Pons (tissue), 1 donor: ENCODE measurements around the gene PCSK2.

ENCODE experiments used
- DNase-seq: peaks from one replicate; pipeline ENCODE4 v3.0.0-alpha.2; 2016; ENCODE audit warnings: low spot score

PCSK2 gene

DNA sequence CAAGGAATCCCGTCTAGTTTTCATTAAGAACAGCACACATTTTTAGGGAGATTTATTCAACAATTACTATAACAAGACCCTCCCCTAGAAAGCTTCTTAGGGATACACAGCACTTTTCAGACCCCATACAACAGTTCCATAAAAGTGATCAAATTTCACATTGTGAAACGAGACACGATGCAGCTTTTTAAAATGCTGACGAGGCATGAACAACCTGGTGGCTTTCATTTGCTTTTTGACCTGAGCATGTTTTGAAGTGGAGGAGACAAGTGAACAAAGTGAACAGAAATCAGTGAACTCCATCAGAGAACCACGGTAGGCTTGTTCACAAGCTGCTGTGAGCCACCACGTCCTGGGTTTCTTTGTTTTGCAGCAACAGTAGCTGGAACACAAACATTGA is 112.2 kb downstream of the PCSK2 start:
- DNase-seq, result no peak

DNA sequence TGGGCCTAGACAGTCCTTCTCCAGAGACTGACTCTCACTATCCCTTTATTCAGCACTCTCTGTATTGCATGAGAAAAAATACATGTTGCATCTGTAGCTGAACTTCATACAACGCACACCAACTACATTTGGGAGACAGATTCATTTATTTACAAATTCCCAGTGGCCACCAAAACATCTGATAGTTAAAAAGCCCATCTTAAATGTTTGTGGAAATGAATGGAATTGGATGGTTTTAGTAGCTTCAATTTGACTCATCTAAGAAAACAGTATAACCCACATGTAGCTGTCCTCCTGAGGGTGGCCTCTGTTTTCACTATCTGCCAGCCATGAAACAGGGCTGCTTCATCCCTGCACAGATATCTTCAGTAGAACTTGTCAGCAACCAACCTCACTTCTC is 116.3 kb downstream of the PCSK2 start:
- DNase-seq, result no peak

- DNase-seq, result no peak
Observed at GRCh38 chr20:17343656-17344452, 117.0 kb downstream of the PCSK2 start.

DNA sequence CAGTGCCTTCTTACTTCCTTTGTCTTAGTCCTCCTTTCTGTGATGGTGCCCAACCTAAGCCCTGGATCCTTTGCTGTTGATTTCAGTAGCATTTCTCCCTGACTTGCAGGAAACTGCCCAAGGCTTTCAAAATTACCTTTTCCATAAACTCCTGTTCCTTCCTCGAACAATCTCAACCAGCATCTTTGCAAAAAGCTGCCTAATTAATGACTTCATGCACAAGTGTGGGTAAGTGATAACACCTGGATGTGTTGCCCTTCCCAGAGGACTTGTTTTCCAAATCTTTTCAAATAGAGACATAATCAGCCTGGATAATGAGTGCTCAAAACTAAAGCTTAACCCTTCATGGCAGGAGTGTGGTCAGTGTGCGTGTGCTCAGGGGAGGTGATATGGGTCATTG is 118.0 kb downstream of the PCSK2 start:
- no peak for DNase-seq

- no peak for DNase-seq
Observed at GRCh38 chr20:17345321-17345720, 118.5 kb downstream of the PCSK2 start.

- DNase-seq, result no peak
Observed at GRCh38 chr20:17350321-17350720, 123.5 kb downstream of the PCSK2 start.

DNA sequence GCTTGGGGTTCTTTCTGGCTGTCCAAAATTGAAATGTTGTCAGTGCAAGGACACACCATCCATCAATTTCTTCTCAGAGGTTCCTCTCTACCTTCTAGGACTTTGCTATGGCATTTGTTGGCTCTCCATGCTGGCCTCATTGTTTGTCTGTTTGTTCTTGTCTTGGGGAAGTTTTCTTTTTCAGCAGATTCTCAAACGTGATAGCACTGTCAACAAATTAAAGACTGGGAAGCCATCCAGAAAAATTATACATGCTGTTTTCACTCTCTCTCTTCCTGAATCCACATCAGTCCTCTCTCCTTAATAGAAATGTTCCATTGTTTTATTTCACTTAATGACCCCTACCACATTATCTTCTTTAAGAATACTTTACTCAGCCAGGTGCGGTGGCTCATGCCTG is 130.4 kb downstream of the PCSK2 start:
- DNase-seq, result no peak

- no peak for DNase-seq
Observed at GRCh38 chr20:17358854-17359253, 132.0 kb downstream of the PCSK2 start.

DNA sequence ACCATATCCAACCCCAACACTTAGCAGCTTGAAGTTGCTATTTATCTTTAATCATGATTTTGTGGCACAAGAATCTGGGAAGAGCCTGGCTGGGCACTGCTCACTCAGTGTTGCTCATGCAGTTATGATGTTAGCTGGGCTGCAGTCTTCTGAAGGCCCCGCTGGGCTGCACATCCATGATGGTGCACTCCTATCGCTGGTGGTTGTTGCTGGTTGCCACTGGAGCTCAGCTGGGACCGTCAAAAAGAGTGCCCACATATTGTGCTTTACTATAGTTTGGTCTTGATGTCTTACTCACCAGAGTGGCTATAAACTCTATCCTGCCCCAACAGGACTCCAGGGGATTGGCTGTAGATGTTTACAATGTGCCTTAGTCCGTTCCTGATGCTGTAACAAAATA is 137.8 kb downstream of the PCSK2 start:
- no peak for DNase-seq

GRCh38 chr20:17365831-17366230 is 139.0 kb downstream of the PCSK2 start:
- no peak for DNase-seq

GRCh38 chr20:17369506-17369905 is 142.7 kb downstream of the PCSK2 start:
- DNase-seq, result no peak

GRCh38 chr20:17372806-17373440 is 146.1 kb downstream of the PCSK2 start:
- no peak for DNase-seq

DNA sequence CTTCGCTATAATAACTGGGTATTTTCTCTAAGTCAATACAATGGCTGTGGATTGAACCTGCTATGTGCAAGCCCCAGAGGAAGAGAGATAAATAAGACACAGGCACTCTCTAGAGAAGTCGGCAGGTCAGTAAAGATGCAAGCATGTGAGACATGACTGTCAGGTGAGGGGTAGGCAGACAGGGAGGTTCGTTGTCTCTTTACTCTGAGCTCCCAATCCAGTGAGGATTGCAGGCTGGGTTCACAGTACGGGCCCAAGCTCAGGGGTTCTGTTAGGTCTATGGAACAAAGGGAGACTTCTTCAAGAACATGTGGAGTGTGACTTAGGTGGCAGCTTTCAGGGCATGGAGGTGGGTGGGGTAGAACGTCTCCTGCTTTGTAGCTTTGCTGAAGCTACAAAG is 147.2 kb downstream of the PCSK2 start:
- DNase-seq, result no peak

GRCh38 chr20:17376031-17376430 is 149.2 kb downstream of the PCSK2 start:
- DNase-seq, result no peak

- DNase-seq, result no peak
Observed at GRCh38 chr20:17377231-17377630, 150.4 kb downstream of the PCSK2 start.

DNA sequence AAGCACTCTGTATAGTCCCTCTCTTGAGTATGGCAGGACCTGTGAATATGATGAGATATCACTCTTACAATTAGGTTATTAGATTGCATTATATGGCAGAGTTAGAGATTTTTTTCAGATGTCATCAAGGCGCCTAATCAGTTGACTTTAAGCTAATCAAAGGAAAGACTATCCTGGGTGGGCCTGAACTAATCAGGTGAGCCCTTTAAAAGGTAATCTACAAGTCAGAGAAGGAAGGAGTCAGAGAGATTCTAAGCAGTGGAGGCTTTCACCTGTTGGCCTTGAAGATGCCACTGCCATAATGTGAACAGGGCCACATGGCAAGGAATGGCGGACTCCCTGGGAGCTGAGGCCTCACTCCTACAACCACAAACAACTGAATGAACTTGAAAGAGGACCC is 152.8 kb downstream of the PCSK2 start:
- DNase-seq, result no peak

DNA sequence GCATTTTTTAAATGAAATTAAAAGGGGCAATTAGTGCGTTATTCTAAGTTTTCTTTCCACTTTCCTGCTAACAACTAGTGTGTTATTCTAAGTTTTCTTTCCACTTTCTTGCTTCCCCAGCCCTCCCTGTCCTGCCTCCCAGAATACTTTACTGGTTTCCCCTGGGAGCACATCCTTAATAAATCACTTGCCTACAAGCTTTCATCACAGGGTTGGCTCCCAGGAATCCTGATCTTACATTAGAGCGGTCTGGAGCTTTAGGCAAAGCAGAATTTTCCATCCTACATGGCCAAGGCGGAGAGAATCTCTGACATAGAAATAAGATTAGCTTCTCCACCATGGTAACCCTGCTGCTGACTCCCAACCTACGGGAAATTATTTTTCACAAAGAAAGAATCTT is 154.0 kb downstream of the PCSK2 start:
- no peak for DNase-seq

GRCh38 chr20:17381724-17382123 is 154.9 kb downstream of the PCSK2 start:
- DNase-seq, result no peak

- DNase-seq, result no peak
Observed at GRCh38 chr20:17385798-17386197, 159.0 kb downstream of the PCSK2 start.

GRCh38 chr20:17390655-17391054 is 163.8 kb downstream of the PCSK2 start:
- DNase-seq, result no peak

DNA sequence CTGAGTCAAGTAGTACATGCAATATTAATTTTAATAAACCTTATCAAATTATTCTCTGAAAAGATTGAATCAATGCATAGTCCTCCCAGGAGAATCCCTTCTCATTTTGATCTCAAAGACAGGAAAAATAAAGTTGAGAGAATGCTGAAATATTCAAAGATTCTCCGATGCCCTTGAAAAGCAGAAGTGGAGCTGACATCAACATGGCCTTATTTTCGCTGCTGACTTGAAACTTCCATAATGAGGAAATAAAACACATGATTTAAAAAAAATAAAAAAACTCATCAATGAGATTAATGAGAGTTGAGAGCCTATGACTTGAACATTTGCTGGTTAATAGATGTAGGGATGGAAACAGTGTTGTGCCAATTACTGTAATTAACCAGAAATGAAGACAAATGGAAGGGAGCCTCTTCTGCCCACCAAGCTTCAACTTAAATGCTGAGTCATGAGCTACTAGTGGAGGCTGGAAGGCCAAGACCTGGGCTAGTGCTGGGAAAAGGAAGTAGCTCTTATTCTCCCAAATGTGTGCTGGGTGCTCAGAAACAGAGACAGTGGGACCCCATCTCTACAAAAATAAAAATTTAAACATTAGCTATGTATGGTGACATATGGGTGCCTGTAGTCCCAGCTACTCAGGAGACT is 164.4 kb downstream of the PCSK2 start:
- no peak for DNase-seq

DNA sequence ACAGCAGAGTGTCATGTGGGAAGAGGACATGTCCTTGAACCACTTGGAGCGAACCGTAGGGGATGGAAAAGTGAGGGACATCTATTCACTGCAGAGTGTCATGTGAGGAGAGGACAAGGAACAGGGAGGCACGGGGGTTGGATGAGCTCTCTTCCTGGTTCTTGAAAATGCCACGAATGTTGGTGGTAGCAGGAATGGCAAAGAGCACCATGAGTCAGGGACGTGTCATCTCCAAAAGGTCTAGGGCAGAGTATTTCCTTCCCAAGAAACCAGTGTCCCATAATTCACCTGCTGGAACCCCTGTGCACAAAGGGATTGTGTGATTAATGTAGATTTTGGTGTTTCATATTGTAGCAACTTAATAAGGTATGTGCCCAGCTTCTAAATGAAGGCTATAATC is 167.6 kb downstream of the PCSK2 start:
- DNase-seq, result no peak

- no peak for DNase-seq
Observed at GRCh38 chr20:17395729-17396128, 168.9 kb downstream of the PCSK2 start.
